ENCODE data around the gene CRLF2.

Gene CRLF2

GRCh38 chrX:1167466-1167865 lies 45.0 kb downstream of the CRLF2 start:
- Histone ChIP-seq H3K9me3 (ENCODE audit: control insufficient read depth, low read length) (no peaks in the 10 kb centered on the region), H2AFZ (no peak overlapping the region), H3K9ac (no peak overlapping the region), H3K36me3 (ENCODE audit: control insufficient read depth, insufficient read depth, low read length) (no peaks in the 10 kb centered on the region), H3K79me2 (no peaks in the 10 kb centered on the region), H3K4me2 (ENCODE audit: low read length) (no peak overlapping the region), H3K4me3 (ENCODE audit: low read depth, low read length) (no peak overlapping the region), H3K27me3 (ENCODE audit: control insufficient read depth, insufficient read depth, low read length) (no peaks in the 10 kb centered on the region), H3K27ac (no peak overlapping the region), H3K4me1 (no peaks in the 10 kb centered on the region)
- no peak for TF ChIP-seq CTCF (IDR thresholded peaks at IDR 0.05)

- no peak overlapping the region for H3K4me3 ChIP-seq (ENCODE audit: low read depth, low read length)
- TF ChIP-seq CTCF (IDR thresholded peaks at IDR 0.05) = no peak
- no peak overlapping the region for H3K4me2 ChIP-seq (ENCODE audit: low read length)
- no peak overlapping the region for H3K27ac ChIP-seq
- H3K27me3 ChIP-seq (ENCODE audit: control insufficient read depth, insufficient read depth, low read length) = no peaks in the 10 kb centered on the region
- H2AFZ ChIP-seq = no peak overlapping the region
- H3K36me3 ChIP-seq (ENCODE audit: control insufficient read depth, insufficient read depth, low read length) = no peaks in the 10 kb centered on the region
- no peaks in the 10 kb centered on the region for H3K4me1 ChIP-seq
- H3K9ac ChIP-seq = no peak overlapping the region
- no peaks in the 10 kb centered on the region for H3K9me3 ChIP-seq (ENCODE audit: control insufficient read depth, low read length)
- H3K79me2 ChIP-seq = no peaks in the 10 kb centered on the region
Observed at GRCh38 chrX:1165535-1166196, 46.8 kb downstream of the CRLF2 start.

- Histone ChIP-seq H3K9ac (no peak overlapping the region), H3K4me3 (ENCODE audit: low read depth, low read length) (no peak overlapping the region), H2AFZ (no peak overlapping the region), H3K4me1 (no peaks in the 10 kb centered on the region), H3K27me3 (ENCODE audit: control insufficient read depth, insufficient read depth, low read length) (no peaks in the 10 kb centered on the region), H3K36me3 (ENCODE audit: control insufficient read depth, insufficient read depth, low read length) (no peaks in the 10 kb centered on the region), H3K79me2 (no peaks in the 10 kb centered on the region), H3K27ac (no peak overlapping the region), H3K4me2 (ENCODE audit: low read length) (no peak overlapping the region), H3K9me3 (ENCODE audit: control insufficient read depth, low read length) (no peaks in the 10 kb centered on the region)
- TF ChIP-seq CTCF (IDR thresholded peaks at IDR 0.05) = no peak
Observed at GRCh38 chrX:1164322-1165288, 47.8 kb downstream of the CRLF2 start.

DNA sequence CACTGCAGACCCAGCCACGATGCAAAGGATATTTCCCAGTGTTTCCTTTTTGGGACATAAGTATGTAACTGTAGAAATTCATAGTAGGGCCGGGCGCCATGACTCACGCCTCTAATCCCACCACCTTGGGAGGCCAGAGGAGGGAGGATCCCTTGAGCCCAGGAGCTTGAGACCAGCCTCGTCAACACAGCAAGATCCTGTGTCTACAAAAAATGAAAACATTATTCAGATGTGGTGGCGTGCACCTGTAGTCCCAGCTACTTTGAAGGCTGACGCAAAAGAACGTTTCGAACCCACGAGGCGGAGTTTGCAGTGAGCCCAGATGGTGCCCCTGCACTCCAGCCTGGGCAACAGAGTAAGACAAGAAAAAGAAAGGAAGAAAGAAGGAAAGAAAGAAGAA lies 49.2 kb downstream of the CRLF2 start:
- Histone ChIP-seq H3K79me2 (no peaks in the 10 kb centered on the region), H3K27me3 (ENCODE audit: control insufficient read depth, insufficient read depth, low read length) (no peaks in the 10 kb centered on the region), H3K9me3 (ENCODE audit: control insufficient read depth, low read length) (no peaks in the 10 kb centered on the region), H3K27ac (no peak overlapping the region), H3K9ac (no peak overlapping the region), H2AFZ (no peak overlapping the region), H3K4me1 (no peaks in the 10 kb centered on the region), H3K4me3 (ENCODE audit: low read depth, low read length) (no peak overlapping the region), H3K36me3 (ENCODE audit: control insufficient read depth, insufficient read depth, low read length) (no peaks in the 10 kb centered on the region), H3K4me2 (ENCODE audit: low read length) (no peak overlapping the region)
- no peak for TF ChIP-seq CTCF (IDR thresholded peaks at IDR 0.05)

All from parathyroid adenoma (tissue), 2 donors.